Measurements from ENCODE around the gene HMGXB4. TPM values are rescaled to one million over a fixed set of nuclear protein-coding genes. Genes with fewer than 3 reads are reported as not detected.

Gene HMGXB4
- total RNA-seq, 2 experiments from 2014 or later, result 33.7 to 38.2 TPM

DNA sequence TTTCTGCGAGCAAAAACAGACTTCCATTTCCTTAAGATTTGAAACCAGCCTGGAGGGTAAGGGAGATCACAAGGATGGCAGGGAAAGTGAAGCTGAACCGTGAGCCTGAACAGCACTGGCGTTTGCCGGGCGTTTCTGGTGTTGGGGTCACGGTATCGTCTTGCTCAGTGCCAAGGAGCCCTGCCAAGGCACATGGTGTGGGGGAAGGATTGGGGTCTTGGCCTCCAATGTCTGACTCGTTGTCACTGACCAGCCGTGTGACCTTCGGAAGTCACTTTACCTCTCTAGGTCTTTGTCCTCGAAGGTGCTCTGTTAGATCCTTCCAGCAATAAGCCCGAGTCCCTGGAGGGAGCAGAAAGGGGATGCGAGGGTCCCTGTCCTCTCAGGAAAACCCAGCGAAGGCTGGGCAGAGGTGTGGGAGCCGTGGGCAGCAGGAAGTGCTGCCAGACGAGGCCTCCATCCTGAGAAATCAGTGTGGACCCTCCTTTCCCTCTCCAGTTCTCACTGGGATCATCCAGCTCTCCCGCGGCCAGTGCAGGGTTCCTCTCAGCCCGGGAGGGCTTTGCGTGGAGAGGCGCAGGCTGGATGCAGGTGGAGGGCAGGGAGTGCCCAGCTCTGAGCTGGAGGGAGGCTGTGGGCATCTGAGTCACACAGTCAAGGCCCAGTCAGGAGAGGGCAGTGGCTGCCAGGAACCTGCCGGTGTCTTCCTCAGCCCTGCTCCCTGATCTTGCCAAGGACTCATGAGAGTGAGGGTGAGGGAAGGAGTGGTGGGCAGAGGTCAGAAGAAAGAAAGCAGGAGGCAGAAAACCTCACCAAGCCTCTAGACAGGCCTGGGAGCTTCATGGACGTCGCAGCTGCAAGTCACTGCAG, 61.3 kb downstream of the HMGXB4 start:
- H3K36me3 Mint-ChIP-seq (ENCODE audit: low read depth), result no peaks in the 10 kb centered on the region
- TF ChIP-seq, protein P1, sequence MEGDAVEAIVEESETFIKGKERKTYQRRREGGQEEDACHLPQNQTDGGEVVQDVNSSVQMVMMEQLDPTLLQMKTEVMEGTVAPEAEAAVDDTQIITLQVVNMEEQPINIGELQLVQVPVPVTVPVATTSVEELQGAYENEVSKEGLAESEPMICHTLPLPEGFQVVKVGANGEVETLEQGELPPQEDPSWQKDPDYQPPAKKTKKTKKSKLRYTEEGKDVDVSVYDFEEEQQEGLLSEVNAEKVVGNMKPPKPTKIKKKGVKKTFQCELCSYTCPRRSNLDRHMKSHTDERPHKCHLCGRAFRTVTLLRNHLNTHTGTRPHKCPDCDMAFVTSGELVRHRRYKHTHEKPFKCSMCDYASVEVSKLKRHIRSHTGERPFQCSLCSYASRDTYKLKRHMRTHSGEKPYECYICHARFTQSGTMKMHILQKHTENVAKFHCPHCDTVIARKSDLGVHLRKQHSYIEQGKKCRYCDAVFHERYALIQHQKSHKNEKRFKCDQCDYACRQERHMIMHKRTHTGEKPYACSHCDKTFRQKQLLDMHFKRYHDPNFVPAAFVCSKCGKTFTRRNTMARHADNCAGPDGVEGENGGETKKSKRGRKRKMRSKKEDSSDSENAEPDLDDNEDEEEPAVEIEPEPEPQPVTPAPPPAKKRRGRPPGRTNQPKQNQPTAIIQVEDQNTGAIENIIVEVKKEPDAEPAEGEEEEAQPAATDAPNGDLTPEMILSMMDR (IDR thresholded peaks at IDR 0.05), result no peak
- intact Hi-C loops (cut with micrococcal nuclease), result no loop called here
- ChIA-PET CTCF (no interaction called here), POLR2A (no interaction called here)
- H3K27ac Mint-ChIP-seq, result no peak overlapping the region
- no peaks in the 10 kb centered on the region for H3K9me3 Mint-ChIP-seq
- H3K4me1 Mint-ChIP-seq (ENCODE audit: low read depth), result peaks cover 8% of the 10 kb centered on the region
- ATAC-seq, result no peak
- DNase-seq, result no peak
- no peak overlapping the region for H3K4me3 Mint-ChIP-seq
- H3K27me3 Mint-ChIP-seq, result no peaks in the 10 kb centered on the region

DNA sequence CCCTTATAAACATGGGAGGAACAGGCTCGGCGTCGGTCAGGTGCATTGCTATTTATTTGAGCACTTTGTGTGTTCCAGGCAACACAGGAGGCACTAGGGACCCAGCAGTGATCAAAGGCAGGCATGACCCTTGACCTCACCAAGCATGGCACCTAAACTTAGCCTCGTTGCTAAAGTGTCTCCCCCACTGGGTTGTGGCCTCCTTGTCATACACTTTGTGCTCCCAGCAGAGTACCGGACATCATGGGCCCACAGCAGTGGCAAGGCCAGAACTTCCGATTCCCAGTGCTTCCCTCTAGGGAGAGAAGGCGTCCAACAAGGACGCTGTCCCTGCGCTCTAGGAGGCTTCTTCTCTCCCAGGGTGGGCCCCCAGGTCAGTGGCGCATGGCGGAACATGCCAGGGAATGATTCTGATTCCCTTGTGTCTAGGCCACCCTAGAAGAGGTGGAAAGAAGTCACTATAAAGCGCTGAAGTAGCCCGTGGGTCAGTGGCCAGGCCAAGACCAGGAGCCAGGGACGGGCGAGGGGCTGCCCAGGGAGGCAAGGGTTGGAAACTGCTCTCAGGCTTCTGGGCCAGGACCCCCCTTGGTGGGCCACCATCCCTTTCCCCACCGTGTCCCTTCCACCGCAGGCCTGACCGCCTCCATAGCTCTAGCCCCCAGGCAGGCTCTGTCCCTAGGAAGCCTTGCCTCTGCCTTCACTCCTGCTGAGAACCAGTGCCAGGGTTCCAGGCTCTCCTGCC, 62.1 kb downstream of the HMGXB4 start:
- no peak for ATAC-seq
- CTCF ChIA-PET, result no interaction called here
- POLR2A ChIA-PET, result no interaction called here
- H3K36me3 Mint-ChIP-seq (ENCODE audit: low read depth), result no peaks in the 10 kb centered on the region
- intact Hi-C loops (cut with micrococcal nuclease), result no loop called here
- H3K4me3 Mint-ChIP-seq, result no peak overlapping the region
- no peak for DNase-seq
- H3K9me3 Mint-ChIP-seq, result no peaks in the 10 kb centered on the region
- TF ChIP-seq, protein P1 (IDR thresholded peaks at IDR 0.05), result no peak
- peaks cover 5% of the 10 kb centered on the region for H3K4me1 Mint-ChIP-seq (ENCODE audit: low read depth)
- no peaks in the 10 kb centered on the region for H3K27me3 Mint-ChIP-seq
- H3K27ac Mint-ChIP-seq, result no peak overlapping the region

DNA sequence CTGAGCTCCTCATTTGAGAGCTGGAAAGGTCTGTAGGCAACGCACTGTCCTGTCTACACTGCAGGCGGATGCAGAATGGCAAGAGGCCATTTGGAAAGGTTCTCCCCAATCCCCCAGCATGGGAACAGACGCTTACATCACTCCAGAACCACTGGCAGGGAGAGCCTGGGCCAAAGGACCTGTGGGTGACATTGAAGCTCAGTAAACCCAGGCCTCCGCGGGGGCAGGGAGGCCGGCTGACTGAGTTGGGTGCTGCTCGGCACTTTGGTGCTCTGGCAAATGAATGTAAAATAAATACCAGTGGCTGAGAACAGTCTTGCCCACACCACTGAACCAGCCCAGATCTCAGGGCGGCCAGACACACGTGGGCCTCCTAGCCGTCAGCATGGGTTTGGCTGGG, 64.8 kb downstream of the HMGXB4 start:
- CTCF ChIA-PET, result no interaction called here
- no peak for ATAC-seq
- Mint-ChIP-seq H3K4me1 (ENCODE audit: low read depth) (no peaks in the 10 kb centered on the region), H3K9me3 (no peaks in the 10 kb centered on the region), H3K27me3 (no peaks in the 10 kb centered on the region), H3K36me3 (ENCODE audit: low read depth) (peaks cover 5% of the 10 kb centered on the region), H3K4me3 (no peak overlapping the region), H3K27ac (no peak overlapping the region)
- no peak for DNase-seq
- POLR2A ChIA-PET, result interaction anchor here (0.5 kb wide), 1 partner anchor 188 kb away, joined by 3 read pairs; no protein-coding TSS in a partner anchor
- intact Hi-C loops (cut with micrococcal nuclease), result no loop called here
- TF ChIP-seq, protein P1 (IDR thresholded peaks at IDR 0.05), result no peak

DNA sequence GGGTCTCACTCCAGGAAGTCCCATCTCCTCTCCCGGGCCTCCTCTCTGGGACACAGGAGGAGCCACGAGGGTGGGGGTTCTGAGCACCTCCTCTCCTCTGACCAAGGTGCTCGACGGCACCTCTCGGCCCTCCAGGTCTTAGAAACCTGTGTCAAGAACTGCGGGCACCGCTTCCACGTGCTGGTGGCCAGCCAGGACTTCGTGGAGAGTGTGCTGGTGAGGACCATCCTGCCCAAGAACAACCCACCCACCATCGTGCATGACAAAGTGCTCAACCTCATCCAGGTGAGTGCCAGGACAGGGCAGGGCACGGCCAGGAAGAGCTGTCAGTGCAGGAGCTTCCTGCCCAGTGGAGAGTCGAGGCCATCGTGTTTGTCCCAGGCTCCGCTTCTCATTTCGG, 65.6 kb downstream of the HMGXB4 start:
- H3K36me3 Mint-ChIP-seq (ENCODE audit: low read depth), result peaks cover 5% of the 10 kb centered on the region

More for the DNA sequence above, 65.6 kb downstream of the HMGXB4 start:
- ATAC-seq (no peak), DNase-seq (no peak)
- Mint-ChIP-seq H3K27me3 (no peaks in the 10 kb centered on the region), H3K27ac (no peak overlapping the region), H3K4me3 (no peak overlapping the region), H3K4me1 (ENCODE audit: low read depth) (no peaks in the 10 kb centered on the region), H3K9me3 (no peaks in the 10 kb centered on the region)
- TF ChIP-seq, protein P1 (IDR thresholded peaks at IDR 0.05), result no peak
- CTCF ChIA-PET, result no interaction called here
- POLR2A ChIA-PET, result no interaction called here
- intact Hi-C loops (cut with micrococcal nuclease), result no loop called here
